ENCODE results near the gene CCDC188.

The CCDC188 gene

DNA sequence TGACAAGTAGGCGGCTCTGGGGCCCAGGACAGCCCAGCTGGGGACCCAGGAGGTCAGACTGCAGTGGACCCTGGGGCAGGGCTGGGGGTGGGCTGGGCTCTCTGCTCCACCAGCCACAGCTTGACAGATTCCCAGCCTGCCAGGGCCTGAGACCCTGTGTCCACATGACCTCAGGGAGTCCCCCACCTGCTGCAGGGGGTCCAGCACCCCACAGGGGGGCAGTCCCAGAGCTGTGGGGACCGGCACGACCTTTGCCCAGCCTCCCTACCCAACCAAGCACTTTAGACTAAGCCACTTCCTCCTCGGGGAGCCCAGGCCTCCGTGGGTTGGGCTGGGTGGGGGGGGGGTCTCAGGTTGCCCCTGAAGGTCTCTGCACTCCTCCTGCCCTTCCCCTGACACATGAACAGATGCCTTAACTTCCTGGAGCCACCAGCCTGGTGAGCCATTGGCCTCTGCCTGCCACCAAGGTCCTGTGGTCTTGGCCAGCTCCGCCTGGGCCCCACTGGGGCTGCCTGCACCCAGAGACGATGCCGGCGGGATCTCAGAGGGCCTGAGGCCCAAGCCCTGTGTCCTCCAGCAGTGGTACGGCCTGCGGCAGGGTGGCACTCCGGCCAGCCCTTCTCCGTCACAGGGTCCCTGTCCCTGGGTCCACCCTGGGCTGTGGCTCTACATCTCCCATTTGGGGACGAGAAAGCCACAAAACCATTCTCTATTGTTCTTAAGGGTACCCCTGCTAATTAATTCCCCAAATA is 3.4 kb downstream of the CCDC188 start:
- DNase-seq, result no peak

DNA sequence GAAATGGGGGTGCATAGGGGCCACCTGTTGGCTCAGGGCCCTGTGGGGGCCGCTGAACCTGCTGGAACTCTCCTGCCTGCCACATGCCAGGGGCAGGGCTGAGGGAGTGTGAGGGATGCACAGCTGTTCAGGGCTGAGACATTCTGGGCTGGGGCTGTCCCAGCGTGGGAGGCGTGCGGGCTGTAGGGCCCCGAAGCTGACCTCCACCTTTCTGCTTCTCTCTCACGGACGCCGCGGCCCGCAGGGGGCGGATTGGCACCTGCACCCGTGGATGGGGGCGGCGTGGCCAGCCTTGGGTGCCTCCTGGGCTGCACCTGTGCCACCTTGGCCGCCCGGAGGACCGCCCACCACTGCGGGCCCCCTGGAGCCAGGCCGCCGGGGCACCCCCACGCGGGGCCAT is 4.1 kb downstream of the CCDC188 start:
- no peak for DNase-seq

DNA sequence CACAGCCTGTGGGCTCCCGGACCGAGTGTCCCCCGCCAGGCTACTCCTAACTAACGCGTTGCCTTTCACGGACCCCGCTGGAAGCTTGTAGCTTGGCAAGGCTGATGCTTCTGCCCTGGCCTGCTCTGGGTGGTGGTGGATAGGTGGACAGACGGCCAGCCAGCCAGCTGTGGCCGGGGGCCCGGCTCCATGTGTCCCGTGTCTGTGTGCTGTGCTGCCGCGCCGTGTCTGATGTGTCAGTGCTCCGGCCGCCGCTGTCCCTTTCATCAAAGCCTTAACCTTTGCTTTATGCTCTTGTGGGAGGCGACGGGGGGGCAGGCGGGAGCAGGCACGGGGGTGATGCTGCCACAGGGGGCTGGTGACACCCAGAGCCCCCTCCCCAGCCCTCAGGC is 5.0 kb downstream of the CCDC188 start:
- no peak for DNase-seq

DNA sequence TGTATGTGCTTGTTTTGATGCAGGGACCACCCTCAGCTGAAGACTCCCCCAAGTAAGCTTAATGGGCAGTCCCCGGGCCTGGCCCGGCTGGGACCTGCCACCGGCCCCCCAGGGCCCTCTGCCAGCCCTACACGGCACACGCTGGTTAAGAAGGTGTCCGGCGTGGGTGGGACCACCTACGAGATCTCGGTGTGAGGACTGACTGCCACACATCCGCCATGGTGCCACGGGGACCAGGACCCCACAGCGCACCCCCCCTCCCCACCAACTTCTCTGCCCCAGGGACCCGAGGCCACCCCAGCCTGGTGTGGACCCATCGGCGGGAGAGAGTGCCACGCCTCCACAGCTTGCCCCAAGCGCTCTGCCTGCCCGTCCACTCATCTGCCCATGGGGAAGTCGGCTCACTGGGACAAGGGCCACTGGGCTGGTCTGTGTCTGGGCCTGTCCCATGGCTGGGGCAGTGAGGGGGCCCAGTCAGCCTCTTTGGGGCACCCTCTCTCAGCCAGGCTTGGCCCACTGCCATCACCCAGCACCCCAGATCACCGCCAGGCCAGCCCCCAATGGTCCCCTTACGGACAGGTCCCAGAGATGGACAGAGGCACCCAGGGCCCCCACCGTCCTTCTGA is 5.5 kb downstream of the CCDC188 start:
- DNase-seq, result no peak

DNA sequence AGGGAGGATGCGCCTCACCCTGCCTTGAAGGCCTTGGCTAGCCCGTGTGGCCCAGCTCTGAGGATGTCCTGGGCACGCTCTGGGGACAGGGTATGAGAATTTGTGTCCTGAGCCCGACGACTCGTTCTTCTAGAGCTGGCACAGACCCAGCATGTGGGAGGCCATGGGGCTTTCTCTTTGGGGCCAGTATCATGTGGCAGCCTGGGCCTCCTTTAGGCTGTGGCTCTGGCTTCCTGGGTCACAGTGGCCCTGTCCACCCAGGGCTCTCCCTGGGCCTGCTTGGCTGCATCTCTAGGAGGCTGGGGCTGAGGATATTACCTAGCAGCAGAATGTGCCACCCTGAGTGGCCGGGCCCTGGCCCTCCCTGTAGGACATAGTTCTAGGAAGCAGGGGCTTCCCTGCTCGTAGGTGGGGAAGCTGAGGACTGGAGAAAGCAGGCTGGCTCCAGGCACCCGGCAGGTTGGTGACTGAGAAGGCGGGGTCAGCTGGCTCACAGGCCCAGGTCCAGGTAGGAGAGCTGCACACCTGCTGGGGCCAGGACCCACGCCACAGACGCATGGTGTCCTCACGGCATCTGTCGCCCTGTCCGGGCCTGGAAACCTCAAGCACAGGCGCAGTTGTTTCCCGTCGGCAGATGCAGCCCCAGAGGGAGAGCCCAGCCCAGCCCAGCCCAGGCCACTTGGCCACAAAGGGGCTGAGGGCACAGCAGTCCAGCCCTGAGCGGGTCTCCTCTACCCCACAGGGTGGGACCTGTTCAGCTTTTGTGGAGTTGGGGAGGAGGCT is 6.8 kb downstream of the CCDC188 start:
- DNase-seq, result no peak

DNA sequence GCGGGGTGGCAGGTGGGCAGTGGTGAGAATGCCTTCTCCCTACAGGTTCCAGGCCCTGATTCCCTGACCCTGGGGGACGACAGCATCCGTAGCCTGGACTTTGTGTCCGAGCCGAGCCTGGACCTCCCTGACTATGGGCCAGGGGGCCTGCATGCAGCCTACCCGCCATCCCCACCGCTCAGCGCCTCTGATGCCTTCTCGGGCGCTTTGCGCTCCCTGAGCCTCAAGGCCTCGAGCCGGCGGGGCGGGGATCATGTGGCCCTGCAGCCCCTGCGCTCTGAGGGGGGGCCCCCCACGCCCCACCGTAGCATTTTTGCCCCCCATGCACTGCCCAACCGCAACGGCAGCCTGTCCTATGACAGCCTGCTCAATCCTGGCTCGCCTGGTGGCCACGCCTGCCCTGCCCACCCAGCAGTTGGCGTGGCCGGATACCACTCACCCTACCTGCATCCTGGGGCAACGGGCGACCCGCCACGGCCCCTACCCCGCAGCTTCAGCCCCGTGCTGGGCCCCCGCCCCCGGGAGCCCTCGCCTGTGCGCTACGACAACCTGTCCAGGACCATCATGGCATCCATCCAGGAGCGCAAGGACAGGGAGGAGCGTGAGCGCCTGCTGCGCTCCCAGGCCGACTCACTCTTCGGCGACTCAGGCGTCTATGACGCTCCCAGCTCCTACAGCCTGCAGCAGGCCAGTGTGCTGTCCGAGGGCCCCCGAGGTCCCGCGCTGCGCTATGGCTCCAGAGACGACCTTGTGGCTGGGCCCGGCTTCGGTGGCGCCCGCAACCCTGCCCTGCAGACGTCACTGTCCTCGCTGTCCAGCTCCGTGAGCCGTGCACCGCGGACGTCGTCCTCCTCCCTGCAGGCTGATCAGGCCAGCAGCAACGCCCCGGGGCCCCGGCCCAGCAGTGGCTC is 7.9 kb downstream of the CCDC188 start:
- no peak for DNase-seq

DNA sequence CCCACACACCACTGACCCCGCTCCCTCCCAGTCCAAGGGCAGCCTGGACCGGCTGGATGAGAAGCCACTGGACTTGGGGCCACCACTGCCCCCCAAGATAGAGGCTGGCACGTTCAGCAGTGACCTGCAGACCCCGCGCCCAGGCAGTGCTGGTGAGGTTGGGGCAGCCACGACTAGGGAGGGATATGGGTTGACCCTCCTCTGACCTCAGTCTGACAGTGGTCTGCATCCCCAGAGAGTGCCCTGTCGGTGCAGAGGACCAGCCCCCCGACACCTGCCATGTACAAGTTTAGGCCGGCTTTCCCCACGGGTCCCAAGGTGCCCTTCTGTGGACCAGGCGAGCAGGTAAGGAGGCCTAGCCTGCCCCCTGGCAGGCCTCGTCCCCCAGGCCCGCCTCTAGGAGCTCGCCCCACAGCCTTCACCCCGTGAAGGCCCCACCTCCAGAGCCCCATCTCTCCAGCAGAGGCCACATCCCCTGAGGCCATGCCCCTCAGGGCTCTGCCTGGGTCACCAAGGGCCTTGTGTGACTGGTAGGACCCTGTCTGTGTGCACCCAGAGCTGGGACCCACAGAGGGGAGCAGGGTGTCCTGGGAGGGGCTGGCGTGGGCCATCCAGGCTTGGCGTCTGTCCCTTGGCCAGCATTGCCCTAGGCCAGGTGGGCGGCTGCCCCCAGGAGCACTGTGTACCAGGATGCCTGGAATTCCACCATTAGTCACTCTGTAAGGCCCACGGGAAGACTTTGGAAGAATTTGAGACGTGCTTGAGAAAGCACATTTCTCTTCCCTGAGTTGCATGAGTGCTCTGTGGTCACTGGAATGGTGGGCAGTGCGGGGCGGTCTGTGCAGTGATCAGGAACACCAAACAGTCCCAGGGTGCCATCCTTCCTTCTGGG is 9.4 kb downstream of the CCDC188 start:
- no peak for DNase-seq

DNA sequence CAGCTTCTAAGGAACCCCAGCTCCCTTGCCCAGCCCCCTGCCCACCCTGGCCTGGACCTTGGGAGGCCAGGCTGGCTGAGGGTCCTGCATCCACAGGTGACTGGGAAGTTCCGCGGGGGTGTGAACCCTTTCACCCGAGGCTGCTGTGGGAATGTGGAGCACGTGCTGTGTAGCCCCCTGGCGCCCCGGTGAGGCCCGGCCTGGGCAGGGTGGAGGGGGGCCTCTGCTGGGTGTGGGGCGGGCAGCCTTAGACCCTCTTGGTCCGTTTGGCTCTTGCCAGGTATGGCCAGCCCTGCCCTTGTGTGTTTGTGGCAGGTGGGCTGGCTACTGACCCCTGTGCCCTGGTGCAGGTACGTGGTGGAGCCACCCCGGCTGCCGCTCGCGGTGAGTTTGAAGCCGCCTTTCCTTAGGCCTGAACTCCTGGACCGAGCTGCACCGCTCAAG is 10.3 kb downstream of the CCDC188 start:
- DNase-seq, result no peak

DNA sequence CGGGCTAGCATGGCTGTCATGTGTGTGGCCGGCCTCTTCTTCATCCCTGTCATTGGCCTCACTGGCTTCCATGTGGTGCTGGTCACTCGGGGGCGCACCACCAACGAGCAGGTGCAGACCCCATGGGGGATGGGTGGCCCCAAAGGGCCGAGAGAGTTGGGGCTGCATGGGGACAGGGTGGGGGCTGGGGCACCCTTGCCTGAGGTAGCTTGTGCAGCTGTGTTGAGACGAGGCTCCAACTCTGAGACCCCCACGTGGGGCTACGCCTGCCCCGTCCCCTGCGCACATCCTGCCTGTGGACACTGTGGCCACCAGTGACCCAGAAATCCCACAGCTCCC is 10.8 kb downstream of the CCDC188 start:
- DNase-seq, result no peak

DNA sequence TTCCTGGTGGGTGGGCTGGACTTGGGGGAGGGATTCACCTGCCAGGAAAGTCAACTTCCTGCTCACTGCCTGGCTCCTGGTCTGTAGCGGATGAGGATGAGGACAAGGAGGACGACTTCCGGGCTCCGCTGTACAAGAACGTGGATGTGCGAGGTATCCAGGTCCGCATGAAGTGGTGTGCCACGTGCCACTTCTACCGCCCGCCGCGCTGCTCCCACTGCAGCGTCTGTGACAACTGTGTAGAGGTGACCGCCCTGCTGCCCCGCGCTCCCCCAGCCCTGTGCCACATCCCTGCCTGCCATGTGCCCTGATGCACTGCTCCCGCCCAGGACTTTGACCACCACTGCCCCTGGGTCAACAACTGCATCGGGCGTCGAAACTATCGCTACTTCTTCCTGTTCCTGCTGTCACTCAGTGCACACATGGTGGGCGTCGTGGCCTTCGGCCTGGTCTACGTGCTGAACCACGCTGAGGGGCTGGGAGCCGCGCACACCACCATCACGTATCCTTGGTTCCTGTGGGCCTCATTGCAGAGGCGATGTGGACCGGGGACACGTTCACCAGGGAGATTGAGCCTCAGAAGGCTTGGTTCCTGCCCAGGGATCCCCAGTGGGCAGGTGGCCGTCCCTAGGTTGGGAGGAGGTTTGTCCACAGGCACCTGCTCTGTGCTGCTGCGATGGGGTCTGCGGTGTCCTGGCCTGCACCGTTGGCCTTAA is 11.3 kb downstream of the CCDC188 start:
- DNase-seq, result no peak

DNA sequence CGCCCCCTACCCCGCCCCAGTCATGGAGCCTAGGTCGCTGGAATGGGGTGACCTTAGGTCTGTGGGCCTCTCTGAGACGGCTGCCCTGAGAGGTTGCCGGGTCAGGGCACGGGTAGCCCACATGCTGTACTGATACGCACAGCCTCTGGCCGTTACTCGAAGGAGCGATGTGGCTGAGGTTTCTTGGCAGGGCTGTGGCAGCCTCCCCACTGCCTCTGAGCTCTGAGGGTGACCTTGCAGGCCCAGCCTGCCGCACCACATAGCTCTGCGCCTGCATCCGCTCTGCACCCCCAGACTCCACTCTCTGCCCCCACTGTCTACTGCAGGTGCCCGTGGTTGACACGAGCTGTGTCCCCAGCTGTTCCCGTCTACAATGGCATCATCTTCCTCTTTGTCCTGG is 12.0 kb downstream of the CCDC188 start:
- DNase-seq, result no peak

DNA sequence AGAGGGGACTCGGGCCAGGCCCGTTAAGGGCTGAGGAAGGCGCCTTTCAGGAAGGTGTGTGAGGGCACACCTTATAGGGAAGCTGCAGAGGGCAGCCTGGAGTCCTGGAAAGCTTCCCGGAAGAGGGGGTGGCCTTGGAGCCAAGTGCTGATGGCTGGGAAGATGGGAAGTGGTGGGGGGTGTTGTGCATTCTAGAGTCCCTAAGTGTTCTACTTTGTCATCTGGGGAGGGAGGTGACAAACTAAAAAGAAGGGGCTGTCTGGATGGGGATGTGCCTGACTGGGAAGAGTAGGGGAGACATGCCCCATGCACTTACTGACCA is 12.5 kb downstream of the CCDC188 start:
- DNase-seq, result no peak

DNA sequence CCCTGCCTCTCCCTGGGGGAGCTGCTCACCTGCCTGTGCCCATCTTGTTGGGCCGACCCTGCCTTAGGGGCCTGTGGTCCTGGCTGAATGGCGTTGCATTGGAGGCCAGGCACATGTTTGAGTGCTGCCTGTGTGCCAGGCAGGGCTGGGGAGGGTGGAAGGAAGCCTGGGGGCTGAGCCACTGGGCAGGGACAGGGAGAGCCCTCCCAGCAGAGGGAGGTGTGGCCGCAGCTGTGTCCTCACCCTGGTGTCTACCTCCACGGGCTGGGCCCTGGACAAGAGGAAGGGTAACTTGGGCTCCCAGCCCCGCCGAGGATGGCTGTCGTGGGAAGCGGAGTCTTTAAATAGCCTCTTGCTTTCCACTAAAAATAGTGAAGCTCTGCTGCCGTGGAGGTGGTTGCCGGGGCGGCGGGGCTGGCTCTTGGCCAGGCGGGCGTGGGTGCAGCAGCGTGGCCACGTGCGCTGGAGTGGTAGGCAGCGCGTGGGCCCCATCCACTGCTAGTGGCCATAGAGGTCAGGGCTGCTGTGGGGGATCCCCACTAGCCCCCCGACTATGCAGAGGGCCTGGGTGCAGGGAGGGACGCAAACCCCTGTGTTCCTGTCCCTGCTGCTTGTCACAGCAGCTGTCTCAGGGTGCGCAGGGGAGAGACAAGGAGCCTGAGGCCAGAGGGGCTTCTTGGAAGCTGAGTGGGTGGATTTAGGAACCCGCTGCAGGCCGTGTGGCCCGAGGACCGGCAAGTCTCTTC is 13.0 kb downstream of the CCDC188 start:
- DNase-seq, result no peak

DNA sequence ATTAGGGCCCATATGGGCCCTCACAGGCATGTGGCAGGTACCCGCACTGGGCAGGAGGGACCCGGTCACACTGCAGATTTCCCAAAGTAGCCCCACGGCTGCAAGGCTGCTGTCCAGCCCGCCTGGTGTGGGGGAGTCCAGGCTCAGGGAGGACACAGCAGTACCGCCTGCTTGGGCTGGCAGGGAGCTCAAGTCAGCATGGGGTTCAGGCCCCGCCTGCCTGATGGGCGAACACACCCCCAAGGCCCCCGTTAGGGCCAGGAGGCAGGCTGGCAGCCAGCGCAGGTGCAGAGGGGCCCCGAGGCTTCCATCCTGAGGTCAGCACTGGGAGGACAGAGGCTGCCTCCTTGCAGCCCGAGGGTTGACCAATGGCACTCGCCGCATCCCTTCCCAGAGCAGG is 13.7 kb downstream of the CCDC188 start:
- no peak for DNase-seq

DNA sequence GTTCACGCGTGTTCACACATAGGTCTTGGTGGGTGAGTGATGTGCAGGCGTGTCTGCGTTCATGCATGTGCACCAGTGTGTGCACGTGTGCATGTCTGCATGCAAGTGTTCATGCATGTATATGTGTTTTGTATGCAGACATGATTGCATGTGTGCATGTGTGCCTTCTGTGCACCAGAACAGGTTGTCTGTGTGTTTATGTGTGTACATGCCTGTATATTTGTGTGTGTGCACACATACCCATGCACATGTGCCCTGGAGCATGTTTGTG is 14.3 kb downstream of the CCDC188 start:
- DNase-seq, result no peak

DNA sequence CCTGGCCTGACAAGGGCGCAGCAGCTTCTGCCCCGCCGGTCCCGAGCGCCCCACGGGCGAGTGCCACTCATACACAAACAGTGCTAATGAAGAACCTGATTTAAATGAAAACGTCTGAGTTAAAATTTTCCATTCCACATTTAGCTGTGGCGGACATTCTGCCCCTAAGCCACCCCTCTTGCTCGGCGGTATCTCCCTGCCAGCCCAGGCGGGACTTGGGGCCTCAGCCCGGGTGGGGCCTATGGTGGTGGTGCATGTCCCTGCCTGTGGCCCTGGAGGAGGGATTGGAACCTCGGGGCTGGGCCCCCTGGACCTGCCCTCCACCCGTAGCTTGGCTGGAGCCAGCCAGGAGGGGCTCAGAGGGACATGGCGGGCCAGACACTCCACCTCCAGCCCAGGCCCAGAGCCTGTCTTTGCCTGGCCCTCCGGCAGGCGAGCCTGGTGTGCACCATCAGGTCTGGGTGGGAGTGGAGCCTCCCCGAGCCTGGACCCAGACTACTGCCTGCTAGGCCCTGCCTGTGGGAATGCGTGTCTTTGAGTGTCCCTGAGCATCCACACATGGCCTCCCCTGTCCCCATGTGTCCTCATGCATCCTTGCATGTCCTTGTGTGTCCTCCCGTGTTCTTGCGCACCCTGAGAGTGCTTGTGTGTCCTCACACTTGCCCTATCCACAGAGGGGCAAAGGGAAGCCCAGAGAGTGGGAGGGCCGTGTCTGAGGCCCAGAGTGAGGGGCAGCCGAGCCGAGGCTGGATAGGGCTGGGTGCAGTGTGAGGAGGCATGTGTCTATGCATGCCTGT is 14.9 kb downstream of the CCDC188 start:
- DNase-seq, result no peak

DNA sequence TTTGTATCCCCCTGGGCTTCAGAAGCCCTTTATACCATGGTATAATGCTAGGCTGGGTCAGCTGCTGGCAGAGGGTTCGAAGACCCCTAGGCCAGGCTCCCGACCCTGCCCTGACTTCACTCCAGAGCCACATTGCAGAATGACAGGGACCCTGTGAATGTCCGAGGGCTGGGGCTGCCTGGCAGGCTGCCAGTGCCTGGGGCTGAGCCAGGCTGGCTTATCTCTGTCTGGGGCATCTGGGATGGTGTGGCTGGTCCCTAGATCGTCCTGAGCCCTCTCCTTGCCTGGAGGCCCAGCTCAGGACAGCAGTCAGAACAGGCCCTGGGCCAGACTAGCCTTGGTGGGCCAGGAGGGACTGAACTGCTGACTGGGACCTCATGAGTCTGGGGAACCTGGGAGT is 15.6 kb downstream of the CCDC188 start:
- DNase-seq, result no peak

DNA sequence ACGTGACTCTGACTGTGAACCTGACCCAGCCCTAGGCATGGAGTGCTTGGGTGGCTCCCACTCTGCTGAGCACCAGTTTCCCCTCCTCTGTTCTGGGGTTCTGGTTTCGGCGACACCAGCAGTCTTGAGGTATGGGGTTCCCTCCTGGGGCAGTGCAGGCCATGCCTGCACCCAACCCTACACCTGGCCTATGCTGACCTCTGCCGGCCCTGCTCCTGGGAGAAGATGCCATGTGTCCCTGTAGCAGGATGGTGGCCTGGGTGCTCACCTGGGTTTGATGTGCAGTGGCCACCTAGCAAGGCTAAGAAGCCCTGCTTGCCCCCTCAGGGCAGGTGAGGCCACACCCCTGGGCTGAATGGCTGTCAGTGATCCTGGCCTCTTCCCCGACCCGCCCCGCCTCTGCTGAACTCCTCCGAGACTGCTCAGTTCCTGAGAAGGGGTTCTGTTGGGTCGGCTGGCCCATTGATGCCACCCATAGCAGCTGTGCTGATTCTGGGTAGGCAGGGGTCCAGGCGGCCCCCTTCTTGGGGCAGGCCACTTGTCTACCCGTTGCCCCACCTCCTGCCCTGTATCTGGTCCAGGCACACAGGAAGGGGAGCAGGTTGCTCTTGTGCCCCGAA is 16.8 kb downstream of the CCDC188 start:
- no peak for DNase-seq

DNA sequence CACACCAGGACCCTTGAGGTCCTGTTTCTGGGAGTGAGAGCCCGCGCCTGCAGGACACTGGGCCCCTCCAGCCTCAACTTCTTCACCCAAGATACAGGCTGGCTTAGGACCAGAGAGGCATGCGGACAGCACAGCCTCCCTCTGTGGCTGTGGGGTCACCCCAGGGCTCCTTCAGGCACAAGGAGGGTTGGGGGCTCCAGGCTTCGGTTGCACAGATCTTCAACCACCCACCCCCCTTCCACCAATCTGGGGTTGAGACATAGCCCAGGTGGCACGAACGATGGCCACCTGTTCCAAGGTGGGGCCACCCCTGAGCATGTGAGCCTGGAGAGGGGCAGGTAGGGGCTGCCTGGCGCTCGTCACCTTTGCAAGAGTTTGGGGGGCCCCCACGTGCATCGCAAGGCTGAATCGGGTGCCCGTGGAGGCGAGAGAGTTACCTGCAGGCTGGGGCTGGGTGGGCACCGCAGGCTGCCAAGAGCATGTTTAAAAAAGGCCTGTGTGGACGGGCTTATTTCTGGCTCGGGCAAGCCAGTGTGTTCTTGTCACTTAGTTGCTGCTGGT is 18.1 kb downstream of the CCDC188 start:
- DNase-seq, result no peak

Data from activated CD4-positive, alpha-beta T cell treated with anti-CD3 and anti-CD28 coated beads, Interleukin-2, Interleukin-6, amounts not matched to agents 100 ng/mL and 50 ng/mL, durations not matched to agents 16 hours and 8 hours (primary cell).